Parathyroid adenoma (tissue), 2 donors: Measurements from ENCODE around the gene IFT52.

Experiments used
- H2AFZ ChIP-seq: fragments of 300-600 bp; sonication (generic); one replicate; pipeline ENCODE4 v1.7.0; 2017; ENCODE audit warnings: antibody characterized with exemption, mild to moderate bottlenecking
- H3K27ac ChIP-seq: fragments of 300-600 bp; sonication (generic); one replicate; pipeline ENCODE4 v1.7.0; 2017
- H3K27me3 ChIP-seq: fragments of 300-600 bp; sonication (generic); one replicate; pipeline ENCODE4 v1.7.0; 2017; ENCODE audit warnings: low read length; ENCODE audit not compliant: control insufficient read depth, insufficient read depth
- H3K36me3 ChIP-seq: fragments of 300-600 bp; sonication (generic); one replicate; pipeline ENCODE4 v1.7.0; 2017; ENCODE audit warnings: low read length; ENCODE audit not compliant: control insufficient read depth, insufficient read depth
- H3K4me1 ChIP-seq: fragments of 300-600 bp; sonication (generic); one replicate; pipeline ENCODE4 v1.7.0; 2017; ENCODE audit warnings: control low read depth
- H3K4me2 ChIP-seq: fragments of 300-600 bp; sonication (generic); one replicate; pipeline ENCODE4 v1.7.0; 2017; ENCODE audit warnings: low read length
- H3K4me3 ChIP-seq: fragments of 300-600 bp; sonication (generic); one replicate; pipeline ENCODE4 v1.7.0; 2017; ENCODE audit warnings: low read depth, low read length
- H3K79me2 ChIP-seq: fragments of 300-600 bp; sonication (generic); one replicate; pipeline ENCODE4 v1.7.0; 2017; ENCODE audit warnings: control low read depth
- H3K9ac ChIP-seq: fragments of 300-600 bp; sonication (generic); one replicate; pipeline ENCODE4 v1.7.0; 2017; ENCODE audit warnings: mild to moderate bottlenecking
- H3K9me3 ChIP-seq: fragments of 300-600 bp; sonication (generic); one replicate; pipeline ENCODE4 v1.7.0; 2017; ENCODE audit warnings: low read length; ENCODE audit not compliant: control insufficient read depth
- CTCF ChIP-seq: fragments of 300-600 bp; sonication (generic); IDR thresholded peaks from one replicate; pipeline ENCODE4 v1.7.0; 2017; ENCODE audit warnings: antibody characterized with exemption, mild to moderate bottlenecking
- donor health status: primary hyperparathyroidism.

IFT52 gene

GRCh38 chr20:43560974-43561373 lies 29.8 kb upstream of the IFT52 start:
- Histone ChIP-seq H3K27me3 (no peaks in the 10 kb centered on the region), H3K9me3 (no peaks in the 10 kb centered on the region), H3K4me2 (no peak overlapping the region), H3K79me2 (no peaks in the 10 kb centered on the region), H2AFZ (no peak overlapping the region), H3K4me1 (peaks cover 3% of the 10 kb centered on the region), H3K4me3 (no peak overlapping the region), H3K9ac (no peak overlapping the region), H3K36me3 (no peaks in the 10 kb centered on the region), H3K27ac (no peak overlapping the region)
- no peak for TF ChIP-seq CTCF

DNA sequence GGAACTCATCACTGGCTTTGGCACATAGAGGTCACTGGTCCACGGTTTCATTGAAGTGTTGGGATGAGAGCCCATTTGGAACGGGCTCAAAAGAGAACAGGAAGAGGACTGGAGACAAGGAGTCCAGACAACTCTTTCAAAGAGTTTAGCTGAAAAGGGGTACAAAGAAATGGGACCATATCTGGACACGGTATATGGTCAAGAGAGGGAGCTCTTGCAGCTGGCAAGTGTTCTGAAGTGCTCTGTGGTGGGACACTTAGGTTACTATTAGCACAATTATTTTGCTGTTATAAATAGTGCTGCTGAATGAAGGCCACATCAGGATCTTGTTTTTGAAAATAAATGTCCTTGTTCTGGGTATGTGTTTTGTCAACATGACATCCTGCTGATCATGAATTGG lies 27.3 kb upstream of the IFT52 start:
- Histone ChIP-seq H3K36me3 (no peaks in the 10 kb centered on the region), H3K4me2 (no peak overlapping the region), H2AFZ (no peak overlapping the region), H3K79me2 (no peaks in the 10 kb centered on the region), H3K9ac (no peak overlapping the region), H3K27me3 (no peaks in the 10 kb centered on the region), H3K9me3 (no peaks in the 10 kb centered on the region), H3K4me3 (no peak overlapping the region), H3K27ac (no peak overlapping the region), H3K4me1 (no peaks in the 10 kb centered on the region)
- no peak for TF ChIP-seq CTCF

DNA sequence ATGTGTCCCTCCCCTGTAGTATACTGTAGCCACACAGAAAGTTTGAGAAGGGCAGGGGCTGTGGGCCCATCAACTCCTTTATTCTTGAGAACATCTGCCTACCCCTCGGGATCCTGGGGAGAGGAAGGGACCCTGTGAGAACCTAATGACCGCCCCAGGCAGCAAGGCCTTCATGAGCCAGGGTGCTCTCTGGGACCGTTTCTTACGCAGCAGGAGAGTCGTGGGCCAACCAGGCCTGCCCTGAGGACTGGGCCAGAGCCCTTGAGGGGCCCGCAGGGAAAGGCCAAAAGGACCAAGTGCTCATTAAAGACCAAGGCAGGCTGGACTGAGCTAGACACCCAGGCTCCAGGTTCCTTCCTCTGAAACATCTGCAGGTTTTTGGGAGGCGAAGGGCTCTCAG lies 26.7 kb upstream of the IFT52 start:
- Histone ChIP-seq H3K79me2 (no peaks in the 10 kb centered on the region), H3K4me1 (no peaks in the 10 kb centered on the region), H3K9me3 (no peaks in the 10 kb centered on the region), H3K4me3 (no peak overlapping the region), H2AFZ (no peak overlapping the region), H3K9ac (no peak overlapping the region), H3K27me3 (no peaks in the 10 kb centered on the region), H3K27ac (no peak overlapping the region), H3K36me3 (no peaks in the 10 kb centered on the region), H3K4me2 (no peak overlapping the region)
- no peak for TF ChIP-seq CTCF

DNA sequence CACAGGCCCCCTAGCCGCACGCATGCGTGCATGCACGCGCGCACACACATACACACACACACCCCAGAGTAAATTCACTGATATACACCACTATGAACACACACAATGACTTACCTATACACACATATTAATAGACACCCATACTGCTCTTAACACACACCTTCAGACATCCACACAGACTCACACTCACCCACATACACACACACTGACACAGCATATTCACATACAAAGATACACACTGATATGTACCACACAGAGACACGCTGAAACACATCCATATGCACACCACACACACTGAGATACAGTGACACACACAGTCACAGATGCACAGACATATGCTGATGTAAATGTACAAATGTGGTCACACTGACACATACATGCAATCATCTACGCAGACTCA lies 26.3 kb upstream of the IFT52 start:
- H3K9ac ChIP-seq, result no peak overlapping the region
- H3K4me3 ChIP-seq, result no peak overlapping the region
- no peak for TF ChIP-seq CTCF

GRCh38 chr20:43564993-43565757 lies 25.6 kb upstream of the IFT52 start:
- H2AFZ ChIP-seq, result no peak overlapping the region
- H3K27me3 ChIP-seq, result no peaks in the 10 kb centered on the region
- no peak overlapping the region for H3K27ac ChIP-seq
- no peaks in the 10 kb centered on the region for H3K36me3 ChIP-seq
- H3K79me2 ChIP-seq, result no peaks in the 10 kb centered on the region
- H3K9ac ChIP-seq, result no peak overlapping the region
- no peak overlapping the region for H3K4me2 ChIP-seq
- no peak overlapping the region for H3K4me3 ChIP-seq
- no peak for TF ChIP-seq CTCF
- H3K9me3 ChIP-seq, result no peaks in the 10 kb centered on the region
- H3K4me1 ChIP-seq, result no peaks in the 10 kb centered on the region

More for the DNA sequence above, 26.3 kb upstream of the IFT52 start:
- Histone ChIP-seq H3K79me2 (no peaks in the 10 kb centered on the region), H2AFZ (no peak overlapping the region), H3K27me3 (no peaks in the 10 kb centered on the region), H3K36me3 (no peaks in the 10 kb centered on the region), H3K9me3 (no peaks in the 10 kb centered on the region), H3K4me1 (no peaks in the 10 kb centered on the region), H3K4me2 (no peak overlapping the region), H3K27ac (no peak overlapping the region)
